Left ventricle myocardium inferior (tissue), 1 donor: ENCODE data around the gene DNAJC24. TPM values are rescaled to one million over a fixed set of nuclear protein-coding genes. Genes with fewer than 3 reads are reported as not detected.

Experiments
- DNase-seq: peaks from one replicate; pipeline ENCODE4 v3.0.0-alpha.2; 2020
- H3K27ac ChIP-seq: fragments of 200-600 bp; replicated peaks from 2 replicates; pipeline ENCODE4 v1.8.0; 2021
- H3K27me3 ChIP-seq: fragments of 200-600 bp; 2 replicates; pipeline ENCODE4 v1.8.0; 2021; ENCODE audit warnings: low read depth
- H3K36me3 ChIP-seq: fragments of 200-600 bp; 2 replicates; pipeline ENCODE4 v1.8.0; 2021
- H3K4me1 ChIP-seq: fragments of 200-600 bp; 2 replicates; pipeline ENCODE4 v1.8.0; 2021
- H3K4me3 ChIP-seq: fragments of 200-600 bp; 2 replicates; pipeline ENCODE4 v1.8.0; 2021; ENCODE audit warnings: mild to moderate bottlenecking, moderate library complexity
- H3K9me3 ChIP-seq: fragments of 200-600 bp; replicated peaks from 2 replicates; pipeline ENCODE4 v1.8.0; 2021
- intact Hi-C: fragments of 100-400 bp; cut with micrococcal nuclease; formaldehyde crosslinking; loops from one replicate; pipeline ENCODE4 v1.11.0; 2022
- total RNA-seq: library from RNA; stranded (reverse); fragmentation: NEBNext Ultra II Directional; extraction: Animal tissue kit (Norgen Biotek cat#: 25700); gene quantifications from one replicate; pipeline ENCODE4 v1.2.1, GENCODE V29; 2021
- TF ChIP-seq, protein P1 (sequence below): fragments of 200-600 bp; IDR thresholded peaks from 2 replicates; pipeline ENCODE4 v1.8.0; 2021; ENCODE audit warnings: antibody characterized with exemption, mild to moderate bottlenecking, borderline replicate concordance
- donor health status: DM: no; HTN: yes; CAD: no; lungs with severe emphysema.

DNAJC24 gene
- total RNA-seq, 1 donor from 2014 or later: 22.9 TPM

DNA sequence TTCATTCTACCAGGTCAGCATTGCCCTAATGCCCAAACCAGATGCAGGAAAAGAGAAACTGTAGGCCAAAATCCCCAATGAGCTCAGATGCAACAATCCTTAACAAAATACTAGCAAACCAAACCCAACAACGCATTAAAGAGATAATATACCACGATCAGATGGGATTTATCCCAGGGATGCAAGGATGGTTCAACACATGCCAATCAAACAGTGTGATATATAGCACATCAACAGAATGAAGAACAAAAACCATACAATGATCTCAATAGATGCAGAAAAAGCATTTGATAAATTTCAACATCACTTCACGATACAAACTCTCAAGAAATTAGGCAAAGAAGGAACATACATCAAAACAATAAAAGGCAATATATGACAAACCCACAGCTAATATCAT, 94.8 kb downstream of the DNAJC24 start:
- Histone ChIP-seq H3K27ac (no peak overlapping the region), H3K4me3 (no peak overlapping the region), H3K9me3 (peaks cover 34% of the 10 kb centered on the region), H3K27me3 (no peaks in the 10 kb centered on the region), H3K4me1 (no peaks in the 10 kb centered on the region), H3K36me3 (peaks cover 25% of the 10 kb centered on the region)
- no peak for DNase-seq
- TF ChIP-seq, protein P1, sequence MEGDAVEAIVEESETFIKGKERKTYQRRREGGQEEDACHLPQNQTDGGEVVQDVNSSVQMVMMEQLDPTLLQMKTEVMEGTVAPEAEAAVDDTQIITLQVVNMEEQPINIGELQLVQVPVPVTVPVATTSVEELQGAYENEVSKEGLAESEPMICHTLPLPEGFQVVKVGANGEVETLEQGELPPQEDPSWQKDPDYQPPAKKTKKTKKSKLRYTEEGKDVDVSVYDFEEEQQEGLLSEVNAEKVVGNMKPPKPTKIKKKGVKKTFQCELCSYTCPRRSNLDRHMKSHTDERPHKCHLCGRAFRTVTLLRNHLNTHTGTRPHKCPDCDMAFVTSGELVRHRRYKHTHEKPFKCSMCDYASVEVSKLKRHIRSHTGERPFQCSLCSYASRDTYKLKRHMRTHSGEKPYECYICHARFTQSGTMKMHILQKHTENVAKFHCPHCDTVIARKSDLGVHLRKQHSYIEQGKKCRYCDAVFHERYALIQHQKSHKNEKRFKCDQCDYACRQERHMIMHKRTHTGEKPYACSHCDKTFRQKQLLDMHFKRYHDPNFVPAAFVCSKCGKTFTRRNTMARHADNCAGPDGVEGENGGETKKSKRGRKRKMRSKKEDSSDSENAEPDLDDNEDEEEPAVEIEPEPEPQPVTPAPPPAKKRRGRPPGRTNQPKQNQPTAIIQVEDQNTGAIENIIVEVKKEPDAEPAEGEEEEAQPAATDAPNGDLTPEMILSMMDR: no peak
- intact Hi-C loops: no loop called here

DNA sequence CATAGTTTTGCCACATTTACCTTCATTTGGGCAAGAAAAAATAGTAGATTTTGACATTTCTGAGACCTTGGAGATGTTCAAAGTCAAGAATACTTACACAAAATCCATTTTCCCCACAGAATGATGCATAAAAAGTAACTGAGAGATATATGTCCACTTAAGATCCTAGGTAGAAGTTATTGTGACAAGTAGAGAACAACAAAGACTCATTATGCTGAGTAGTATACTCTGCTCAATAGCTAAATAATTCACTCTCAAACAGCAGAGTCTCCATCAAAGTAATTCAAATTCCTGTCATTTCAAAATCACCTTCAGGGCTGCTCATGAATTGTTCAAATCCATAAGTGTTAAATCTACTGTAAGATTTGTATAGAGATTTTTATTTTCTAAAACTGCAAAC, 104.4 kb downstream of the DNAJC24 start:
- no peaks in the 10 kb centered on the region for H3K9me3 ChIP-seq
- intact Hi-C loops: no loop called here
- H3K36me3 ChIP-seq: no peaks in the 10 kb centered on the region
- H3K4me1 ChIP-seq: no peaks in the 10 kb centered on the region
- no peak for DNase-seq
- H3K27ac ChIP-seq: no peak overlapping the region
- TF ChIP-seq, protein P1: no peak
- H3K4me3 ChIP-seq: no peak overlapping the region
- H3K27me3 ChIP-seq: no peaks in the 10 kb centered on the region

DNA sequence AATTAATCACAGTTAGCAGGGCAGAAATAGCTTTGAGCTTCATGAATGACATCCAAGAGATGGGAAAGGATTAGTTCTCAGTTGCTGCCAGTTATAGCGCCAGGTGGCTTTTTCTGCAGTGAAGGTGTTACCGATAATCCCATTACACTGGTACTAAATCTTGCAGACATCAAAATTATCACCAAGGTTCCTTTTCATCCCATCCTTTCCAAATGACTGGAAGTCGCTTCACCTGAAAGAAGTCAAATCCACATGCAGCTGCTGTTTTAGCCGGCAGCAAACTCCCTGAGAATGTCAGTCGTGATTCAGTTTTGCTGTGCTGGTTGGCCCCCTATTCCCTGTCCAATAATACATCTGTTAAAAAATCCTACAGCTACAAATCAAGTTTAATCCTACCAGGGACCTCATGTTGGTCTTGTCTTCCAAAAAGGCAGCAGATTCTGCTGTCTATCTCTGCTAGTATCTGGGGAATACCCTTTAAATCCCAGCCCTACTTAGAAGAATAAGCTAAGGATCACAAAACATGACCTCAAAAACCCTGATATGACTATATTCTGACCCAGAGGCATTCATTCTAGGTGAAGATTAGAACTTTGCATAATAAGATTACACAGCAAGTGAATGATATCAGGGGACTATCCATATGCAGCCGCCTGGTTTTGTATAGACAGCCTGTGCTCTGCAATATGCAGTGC, 108.0 kb downstream of the DNAJC24 start:
- Histone ChIP-seq H3K4me3 (no peak overlapping the region), H3K36me3 (no peaks in the 10 kb centered on the region), H3K9me3 (no peaks in the 10 kb centered on the region), H3K27ac (no peak overlapping the region), H3K4me1 (no peaks in the 10 kb centered on the region), H3K27me3 (no peaks in the 10 kb centered on the region)
- no peak for DNase-seq
- intact Hi-C loops: no loop called here
- TF ChIP-seq, protein P1: no peak

DNA sequence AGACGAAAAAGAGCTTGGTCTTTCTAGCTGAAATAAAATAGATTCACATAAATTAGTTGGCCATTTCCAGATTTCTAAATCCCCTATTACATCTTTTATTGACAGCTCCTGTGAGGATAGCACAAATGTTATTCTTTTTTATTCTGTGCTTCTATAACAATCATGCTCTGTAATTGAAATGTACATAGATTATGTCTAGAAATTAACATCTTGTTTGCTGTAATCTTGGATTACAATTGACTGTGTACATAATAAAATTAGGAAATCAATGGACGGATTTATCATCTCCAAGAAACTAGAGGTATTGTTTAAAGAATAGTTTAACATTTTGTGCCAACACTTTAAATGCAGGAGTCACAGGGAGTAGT, 108.5 kb downstream of the DNAJC24 start:
- Histone ChIP-seq H3K4me3 (no peak overlapping the region), H3K36me3 (no peaks in the 10 kb centered on the region), H3K9me3 (no peaks in the 10 kb centered on the region), H3K27me3 (no peaks in the 10 kb centered on the region), H3K27ac (no peak overlapping the region), H3K4me1 (peaks cover 2% of the 10 kb centered on the region)
- TF ChIP-seq, protein P1: no peak
- intact Hi-C loops: no loop called here
- DNase-seq: no peak

DNA sequence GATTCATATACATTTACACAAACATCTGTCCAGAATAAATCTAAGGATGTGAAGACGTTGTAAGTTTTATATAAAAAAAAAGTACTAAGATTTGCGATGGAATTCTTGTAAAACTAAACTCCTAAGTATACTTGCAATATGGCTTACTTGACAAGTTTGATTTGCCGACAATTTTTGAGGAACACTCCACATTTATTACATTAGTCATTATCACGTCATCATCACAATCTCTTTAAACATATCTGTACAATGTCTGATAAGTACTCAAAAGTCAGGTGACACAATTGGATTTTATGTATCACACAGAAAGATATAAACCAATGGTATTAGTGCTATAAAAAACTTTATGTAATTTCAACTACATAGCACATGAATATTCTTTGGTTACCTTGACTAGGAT, 109.4 kb downstream of the DNAJC24 start:
- Histone ChIP-seq H3K36me3 (no peaks in the 10 kb centered on the region), H3K4me1 (peaks cover 3% of the 10 kb centered on the region), H3K27ac (no peak overlapping the region), H3K4me3 (no peak overlapping the region), H3K27me3 (no peaks in the 10 kb centered on the region), H3K9me3 (no peaks in the 10 kb centered on the region)
- DNase-seq: no peak
- intact Hi-C loops: no loop called here
- TF ChIP-seq, protein P1: no peak
